GM19397 (cell line): ENCODE measurements around the gene ERGIC1.
"Not testable (repeated sequence)": the region's sequence is repeated elsewhere in the genome, so short reads cannot be mapped to it uniquely, and the experiment has no call there.

ENCODE experiments used
- ATAC-seq: cut with Tn5 transposase; IDR thresholded peaks from one replicate; pipeline ENCODE4 v1.9.1; 2021; ENCODE audit warnings: mild to moderate bottlenecking, moderate library complexity; ENCODE audit not compliant: unreplicated experiment

ERGIC1 gene

DNA sequence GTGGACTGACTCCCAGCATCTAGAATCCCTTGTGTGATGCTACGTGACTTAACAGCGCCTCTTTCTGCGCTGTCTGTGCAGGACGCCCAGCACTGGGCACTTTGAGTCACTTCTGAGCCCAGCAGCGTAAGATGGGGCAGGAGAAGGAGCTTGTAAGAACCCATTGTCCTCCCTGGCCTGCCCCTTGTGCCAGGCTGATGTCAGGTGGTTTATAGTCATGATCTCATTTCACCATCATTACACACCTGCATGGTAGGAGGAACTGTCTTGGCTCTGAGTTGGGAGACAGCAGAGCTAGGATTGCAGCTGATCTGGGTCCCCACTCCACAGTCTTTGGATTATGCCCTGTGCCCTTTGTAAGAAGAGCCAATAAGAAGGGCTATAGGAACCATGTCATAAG lies 12.2 kb downstream of the ERGIC1 start:
- ATAC-seq, result no peak

DNA sequence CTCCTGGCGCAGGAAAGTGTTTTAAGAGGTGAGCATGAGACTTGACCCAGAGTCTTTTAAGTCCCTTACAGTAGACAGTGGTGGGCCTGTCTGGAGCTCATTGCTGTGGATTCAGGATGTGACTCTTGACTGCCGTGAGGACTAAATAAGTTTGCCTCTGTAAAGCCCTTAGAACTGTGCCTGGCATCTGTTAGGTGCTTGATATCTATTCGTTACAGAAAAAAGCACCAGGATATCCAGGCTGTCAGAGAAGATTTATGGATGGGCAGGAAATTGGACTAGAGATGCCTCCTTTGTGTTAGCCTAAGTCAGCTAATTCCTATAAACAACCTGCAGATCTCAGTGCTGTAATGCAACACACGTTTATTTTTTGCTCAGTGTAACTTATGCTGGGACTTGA lies 12.6 kb downstream of the ERGIC1 start:
- no peak for ATAC-seq

DNA sequence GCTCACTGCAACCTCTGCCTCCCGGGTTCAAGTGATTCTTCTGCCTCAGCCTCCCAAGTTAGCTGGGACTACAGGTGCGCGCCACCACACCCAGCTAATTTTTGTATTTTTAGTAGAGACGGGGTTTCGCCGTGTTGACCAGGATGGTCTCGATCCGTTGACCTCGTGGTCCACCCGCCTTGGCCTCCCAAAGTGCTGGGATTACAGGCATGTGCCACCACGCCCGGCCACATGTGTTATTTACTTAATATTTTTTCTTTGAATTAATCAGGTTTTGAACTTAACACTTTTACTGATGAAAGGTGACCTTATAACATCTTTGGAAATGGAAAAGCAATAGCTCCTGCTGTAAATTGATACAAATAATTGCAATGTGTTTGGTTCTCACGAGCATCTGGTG lies 13.5 kb downstream of the ERGIC1 start:
- not testable (repeated sequence) for ATAC-seq

DNA sequence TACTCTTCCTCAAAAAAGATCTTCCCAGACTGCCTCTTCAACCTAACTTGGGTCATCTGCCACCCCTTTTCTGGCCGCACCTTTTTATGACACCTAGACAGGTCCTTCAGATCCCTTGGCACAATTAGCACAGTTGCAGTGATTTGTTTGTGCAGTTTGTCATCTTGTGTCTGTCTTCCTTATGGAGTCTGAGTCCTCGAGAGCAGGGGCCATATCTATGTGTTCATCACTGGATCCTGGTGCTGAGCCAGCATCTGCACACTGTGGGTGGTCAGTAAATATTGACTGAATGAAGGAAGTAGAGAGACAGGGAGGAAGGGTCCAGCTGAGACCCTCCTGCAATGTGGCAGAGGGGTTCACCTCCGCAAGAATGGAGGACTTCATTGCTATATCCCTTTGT lies 14.4 kb downstream of the ERGIC1 start:
- ATAC-seq, result no peak

DNA sequence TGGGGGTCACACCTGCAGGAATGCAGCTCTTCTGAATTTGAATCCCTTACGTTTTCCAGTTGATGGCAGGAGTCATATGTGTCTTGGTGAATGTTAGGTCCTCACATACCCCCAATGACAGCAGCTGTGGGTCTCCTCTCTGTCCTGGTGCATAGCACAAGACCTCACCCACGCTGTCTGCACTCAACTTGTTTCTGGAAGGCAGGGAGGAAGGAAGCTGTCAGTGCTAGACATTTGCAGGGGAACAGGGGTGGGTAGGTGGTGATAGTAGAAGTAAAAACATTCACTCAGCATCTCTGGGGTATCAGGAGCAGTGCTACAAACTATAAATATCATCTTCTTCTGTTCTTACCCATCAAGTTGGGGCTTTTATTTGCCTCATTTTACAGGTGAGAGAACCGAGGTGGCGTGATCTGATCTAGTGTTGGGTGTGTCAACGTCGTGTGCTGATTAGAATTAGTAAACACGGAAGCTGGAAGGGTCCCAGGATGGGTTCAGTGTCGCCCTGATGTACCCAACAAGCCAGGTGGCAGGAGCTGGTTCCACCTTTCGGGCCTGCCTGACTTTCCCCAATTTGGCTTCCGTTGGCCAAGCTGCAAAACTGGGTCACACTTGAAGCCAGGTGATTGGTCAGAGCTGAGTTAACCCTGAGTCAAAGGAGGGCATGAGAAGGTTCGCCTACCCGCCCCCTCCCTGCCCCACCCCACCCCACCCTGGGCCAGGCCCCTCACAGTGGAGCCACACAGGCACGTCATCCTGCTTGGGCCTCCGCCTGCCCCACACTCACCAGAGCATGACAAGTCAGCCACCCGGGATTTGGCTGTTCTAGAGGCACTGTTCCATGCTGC lies 15.8 kb downstream of the ERGIC1 start:
- ATAC-seq, result peak; percentile 57

DNA sequence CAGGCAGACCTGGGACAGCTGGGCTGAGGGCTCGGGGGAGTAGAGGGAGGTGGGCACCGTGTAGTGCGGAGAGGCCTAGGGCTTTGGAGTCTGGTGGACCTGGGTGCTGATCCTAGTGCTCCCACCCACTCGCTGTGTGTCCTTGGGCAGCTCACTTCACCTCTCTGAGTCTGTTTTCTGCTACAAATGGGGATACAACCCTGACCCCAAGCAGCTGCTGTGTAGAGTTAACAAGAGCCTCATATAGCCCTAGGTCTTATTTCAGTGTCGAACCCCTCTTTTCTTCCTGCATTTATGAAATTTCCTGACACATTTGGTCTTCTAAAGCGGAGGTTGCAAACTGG lies 16.4 kb downstream of the ERGIC1 start:
- no peak for ATAC-seq

DNA sequence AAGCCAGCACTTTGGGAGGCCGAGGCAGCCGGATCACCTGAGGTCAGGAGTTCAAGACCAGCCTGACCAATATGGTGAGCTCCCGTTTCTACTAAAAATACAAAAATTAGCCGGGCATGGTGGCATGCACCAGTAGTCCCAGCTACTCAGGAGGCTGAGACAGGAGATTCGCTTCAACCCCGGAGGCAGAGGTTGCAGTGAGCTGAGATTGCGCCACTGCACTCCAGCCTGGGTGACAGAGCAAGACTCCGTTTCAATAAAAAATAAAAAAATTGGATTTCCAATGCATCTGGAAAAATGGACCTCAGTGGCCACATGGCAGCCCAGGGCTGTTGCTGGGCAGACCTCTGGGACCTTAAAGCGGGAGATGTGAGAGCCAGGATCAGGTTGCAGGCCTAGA lies 17.2 kb downstream of the ERGIC1 start:
- not testable (repeated sequence) for ATAC-seq

DNA sequence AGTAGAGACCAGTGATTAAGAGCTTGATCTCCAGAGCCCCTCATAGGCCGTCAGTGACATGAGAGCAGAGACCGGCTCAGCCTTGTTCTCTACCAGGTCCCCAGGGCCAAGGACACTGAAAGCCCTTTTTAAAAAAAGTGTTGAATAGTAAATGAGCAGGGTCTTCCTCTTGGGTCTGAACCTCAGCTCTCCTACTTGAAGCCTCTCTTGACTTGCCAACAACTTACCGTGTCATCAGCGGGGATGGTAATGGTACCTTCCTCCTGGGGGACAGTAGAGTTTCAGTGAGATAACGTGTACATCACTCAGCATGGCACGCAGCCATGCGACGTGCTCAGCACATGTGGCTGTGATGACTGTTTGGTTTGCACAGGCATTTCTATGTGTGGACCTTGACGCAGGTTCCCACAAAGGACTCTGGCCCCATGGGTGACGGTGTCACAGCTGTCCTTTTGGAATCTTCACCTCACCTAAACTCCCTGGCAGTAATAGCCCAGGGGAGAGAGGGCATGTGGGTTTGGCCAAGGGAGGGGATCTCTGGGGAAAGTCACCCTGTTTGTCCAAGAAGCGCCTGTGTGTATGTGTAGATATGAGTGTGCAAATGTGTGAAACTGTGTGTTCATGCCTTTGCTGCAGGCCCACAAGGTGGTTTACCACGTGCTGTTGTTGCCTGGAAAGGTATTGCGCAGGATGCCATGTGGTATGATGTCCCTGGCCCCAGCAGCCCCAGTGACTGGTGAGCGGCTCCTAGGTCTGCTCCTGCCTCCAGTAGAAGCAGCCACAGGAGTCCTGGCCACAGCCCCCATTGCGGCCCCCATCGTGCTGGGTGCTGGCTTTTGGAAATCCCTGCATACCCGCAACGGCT lies 18.7 kb downstream of the ERGIC1 start:
- ATAC-seq, result no peak

DNA sequence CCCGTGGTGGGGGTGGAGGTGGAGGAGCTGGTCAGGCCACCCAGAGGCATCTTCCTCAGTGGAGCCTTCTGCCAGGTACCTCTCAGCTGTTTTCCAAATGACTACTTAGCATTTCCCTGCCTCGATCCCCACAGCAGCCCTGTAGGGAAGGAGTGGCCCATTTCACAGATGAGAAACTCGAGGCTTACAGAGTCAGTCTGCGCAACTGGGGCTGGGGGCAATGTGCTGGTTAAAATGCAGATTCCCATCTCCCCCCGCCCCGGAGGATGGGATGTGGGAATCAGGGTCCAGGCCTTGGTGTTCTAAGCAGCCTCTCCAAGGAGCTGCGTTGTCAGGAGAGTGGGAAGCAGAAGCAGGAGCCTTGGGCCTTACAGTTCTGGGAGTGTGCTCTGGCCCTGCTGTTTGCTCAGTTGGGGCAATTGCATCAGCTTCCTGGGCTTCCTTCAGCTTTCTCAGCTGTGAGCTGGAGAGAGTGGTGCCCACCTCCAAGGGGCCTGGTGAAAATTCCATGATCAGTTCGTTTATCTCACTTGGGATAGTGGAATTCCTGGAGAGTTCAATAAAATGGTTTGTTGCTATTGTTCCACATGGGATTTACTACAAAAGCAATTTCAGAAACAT lies 19.4 kb downstream of the ERGIC1 start:
- no peak for ATAC-seq

DNA sequence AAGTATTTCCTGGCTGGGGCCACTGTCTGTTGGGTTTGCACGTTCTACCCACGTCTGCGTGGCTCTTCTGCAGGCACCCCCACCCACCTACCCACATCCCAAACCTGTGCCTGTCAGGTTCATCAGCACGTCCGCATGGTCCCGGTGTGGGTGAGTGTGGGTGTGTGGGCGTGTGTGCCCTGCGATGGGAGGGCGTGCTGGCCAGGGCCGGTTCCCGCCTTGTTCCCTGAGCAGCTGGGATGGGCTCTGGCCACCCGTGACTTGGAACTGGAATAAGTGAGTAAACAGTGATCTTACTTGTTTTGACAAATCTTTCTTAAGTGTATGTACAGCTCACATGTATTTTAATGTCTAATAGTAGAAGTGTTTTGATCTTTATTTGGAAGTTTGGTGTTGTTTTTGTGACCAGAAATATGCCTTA lies 20.4 kb downstream of the ERGIC1 start:
- ATAC-seq, result no peak

DNA sequence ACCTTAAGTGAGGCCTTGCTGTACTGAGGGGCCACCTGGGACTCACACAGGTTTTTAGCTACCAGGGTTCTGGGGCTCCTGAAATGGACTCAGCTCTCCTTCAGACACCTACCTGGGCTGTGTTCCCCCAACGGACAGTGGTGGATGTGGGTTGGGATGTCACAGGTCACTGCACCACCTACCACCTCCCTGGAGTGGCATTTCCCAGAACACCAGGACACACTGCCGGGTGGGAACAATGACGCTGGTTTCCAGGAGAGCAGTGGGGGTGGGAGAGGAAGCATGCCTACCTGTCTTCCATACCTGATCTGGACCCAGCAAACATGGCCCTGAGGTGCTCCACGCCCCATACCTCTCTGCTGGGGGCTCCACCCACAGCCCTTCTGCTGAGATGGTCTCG lies 20.9 kb downstream of the ERGIC1 start:
- ATAC-seq, result no peak

DNA sequence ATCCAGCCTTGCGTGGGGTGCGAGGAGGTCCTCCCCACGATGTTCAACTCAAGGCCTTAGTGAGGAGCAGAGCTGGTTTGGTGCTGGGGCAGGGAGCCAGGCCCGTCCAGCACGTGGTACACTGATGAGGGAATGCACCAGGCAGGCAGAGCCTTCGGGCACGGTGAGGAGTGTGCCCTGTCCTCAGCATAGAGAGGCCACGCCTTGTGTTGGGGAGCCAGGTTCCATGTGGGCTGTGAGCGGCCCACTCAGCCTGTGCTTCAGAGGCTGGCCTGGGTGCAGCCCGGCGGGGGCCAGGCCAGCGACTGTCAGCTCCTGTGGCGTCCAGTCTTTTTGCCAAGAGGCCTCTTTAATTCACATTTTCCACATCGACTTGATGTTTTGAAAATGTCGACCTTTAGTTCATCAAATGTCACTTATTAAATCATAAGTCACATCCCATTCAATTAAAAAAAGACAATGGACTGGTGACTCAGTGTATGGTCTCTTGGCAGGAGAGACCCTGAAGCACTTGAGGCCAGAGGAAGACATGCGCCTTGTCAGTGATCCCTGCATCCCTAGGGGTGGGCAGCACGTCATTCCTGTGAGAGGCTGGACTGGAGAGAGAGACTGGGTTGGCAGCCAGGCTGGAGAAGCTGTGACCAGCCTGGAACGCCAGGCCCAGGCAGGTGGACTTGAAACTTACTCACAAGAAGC lies 21.7 kb downstream of the ERGIC1 start:
- ATAC-seq, result no peak

DNA sequence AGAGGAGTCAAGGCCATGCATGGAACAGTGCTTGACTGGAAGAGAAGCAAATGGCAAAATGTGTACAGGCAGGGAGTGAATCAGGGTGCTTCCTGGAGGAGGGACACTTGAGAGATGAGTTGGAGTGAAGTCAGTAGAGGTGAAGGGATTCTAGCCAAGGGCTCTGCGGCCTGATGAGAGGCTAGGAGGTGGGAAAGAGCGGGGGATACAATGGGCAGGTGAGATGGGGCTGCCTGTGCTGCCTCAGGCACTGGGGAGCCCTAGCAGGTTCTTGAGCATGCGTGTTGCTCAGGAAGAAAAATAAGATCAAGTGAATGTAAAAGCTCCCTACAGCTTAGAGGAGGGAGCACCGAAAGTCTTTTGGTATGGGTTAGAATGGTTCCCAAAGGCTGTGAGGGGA lies 22.3 kb downstream of the ERGIC1 start:
- no peak for ATAC-seq

DNA sequence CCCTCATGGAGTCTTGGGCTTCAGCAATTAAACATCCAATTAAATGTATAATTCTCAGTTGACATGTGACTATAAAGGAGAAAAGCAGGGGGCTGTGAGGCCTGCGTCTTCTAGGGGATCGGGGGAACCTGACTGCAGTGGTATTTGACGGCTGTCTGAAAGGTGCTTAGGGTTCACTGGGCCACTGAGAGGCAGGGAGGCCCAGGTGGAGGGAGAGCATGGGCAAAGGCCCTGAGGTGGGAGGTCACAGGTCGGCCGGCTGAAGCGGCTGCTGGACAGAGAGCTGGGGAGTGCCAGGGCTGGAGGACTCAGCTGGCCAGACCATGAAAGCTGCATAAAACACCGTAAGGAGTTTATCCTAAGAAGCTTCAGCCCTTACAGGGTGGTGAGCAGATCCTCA lies 23.9 kb downstream of the ERGIC1 start:
- ATAC-seq, result no peak

DNA sequence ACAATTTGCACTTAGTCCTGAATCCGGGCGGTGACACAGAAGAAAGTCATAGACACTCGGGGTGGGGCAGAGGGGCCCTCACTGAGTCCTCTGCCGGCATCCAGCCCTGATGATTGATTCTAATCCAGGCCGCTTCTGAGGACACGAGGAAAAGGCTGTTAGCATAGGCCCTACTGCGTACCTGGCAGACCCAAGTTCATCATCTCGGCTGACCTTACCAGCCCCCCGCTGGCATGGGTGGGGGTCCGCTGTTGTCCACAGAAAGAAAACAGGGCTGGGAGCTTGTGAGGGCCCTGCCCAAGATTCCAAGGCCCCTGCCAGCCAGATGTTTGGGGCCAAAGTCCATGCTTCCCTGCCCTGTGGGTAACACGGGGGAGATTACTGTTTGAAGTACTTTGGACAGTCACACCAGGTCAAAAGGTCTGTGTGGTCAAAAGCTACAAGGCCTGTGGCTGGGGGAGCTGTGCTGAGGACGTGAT lies 24.5 kb downstream of the ERGIC1 start:
- no peak for ATAC-seq

DNA sequence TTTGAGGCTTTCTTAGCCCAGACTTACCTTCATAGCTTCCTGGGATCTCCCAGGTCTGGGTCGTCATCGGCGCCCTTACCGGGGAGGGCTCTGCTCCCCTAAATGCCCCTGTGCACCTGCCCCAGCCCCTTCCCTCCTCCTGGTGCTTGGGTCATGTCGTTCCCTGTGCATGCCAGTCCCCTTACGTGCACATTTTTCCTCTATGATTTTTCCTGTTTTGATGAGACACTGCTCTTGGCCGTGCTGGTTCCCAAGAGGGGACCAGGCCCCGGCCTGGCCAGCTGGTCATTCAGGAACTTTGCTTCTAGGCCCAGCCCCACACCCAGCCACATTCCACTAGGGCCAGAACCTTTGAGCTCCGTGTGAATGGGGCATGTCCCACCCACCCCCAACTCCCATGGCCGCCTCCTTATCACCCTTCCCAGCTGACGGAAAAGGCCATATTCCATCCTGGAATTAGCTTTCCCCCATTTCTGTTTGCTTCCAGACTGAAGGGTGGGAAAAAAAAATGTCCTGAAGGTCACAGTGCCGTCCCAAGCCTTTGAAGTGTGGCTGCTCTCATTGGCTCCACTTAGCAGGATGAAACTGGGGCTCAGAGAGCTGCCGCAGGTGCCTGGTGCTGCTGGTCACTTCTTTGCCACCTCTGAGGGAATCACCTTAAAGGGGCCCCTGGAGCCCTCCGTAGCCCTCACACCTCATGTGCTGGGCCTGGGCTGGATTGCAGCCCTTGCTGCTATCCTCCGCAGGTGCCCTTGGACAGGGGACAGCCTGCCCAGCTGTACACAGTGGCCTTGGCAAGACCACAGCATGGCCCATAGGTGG lies 25.1 kb downstream of the ERGIC1 start:
- no peak for ATAC-seq

DNA sequence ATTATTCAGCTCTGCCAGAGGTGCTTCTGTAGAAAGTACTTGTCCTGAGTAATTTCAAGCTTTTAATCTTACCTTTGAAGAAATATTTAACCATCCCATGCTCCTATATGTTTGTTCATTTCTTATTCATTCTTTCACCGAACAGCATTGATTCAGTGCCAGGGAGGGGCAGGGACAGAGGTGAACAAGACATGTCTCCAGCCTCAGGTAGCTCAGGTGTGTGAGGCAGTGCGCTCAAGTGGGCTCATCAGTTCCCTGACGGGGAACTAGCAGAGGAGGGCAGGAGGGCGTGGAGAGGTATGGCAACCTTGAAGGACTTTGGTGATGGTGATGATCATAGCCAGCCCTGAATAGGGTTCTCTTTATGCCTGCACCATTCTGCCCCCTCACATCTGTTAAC lies 25.9 kb downstream of the ERGIC1 start:
- ATAC-seq, result no peak

DNA sequence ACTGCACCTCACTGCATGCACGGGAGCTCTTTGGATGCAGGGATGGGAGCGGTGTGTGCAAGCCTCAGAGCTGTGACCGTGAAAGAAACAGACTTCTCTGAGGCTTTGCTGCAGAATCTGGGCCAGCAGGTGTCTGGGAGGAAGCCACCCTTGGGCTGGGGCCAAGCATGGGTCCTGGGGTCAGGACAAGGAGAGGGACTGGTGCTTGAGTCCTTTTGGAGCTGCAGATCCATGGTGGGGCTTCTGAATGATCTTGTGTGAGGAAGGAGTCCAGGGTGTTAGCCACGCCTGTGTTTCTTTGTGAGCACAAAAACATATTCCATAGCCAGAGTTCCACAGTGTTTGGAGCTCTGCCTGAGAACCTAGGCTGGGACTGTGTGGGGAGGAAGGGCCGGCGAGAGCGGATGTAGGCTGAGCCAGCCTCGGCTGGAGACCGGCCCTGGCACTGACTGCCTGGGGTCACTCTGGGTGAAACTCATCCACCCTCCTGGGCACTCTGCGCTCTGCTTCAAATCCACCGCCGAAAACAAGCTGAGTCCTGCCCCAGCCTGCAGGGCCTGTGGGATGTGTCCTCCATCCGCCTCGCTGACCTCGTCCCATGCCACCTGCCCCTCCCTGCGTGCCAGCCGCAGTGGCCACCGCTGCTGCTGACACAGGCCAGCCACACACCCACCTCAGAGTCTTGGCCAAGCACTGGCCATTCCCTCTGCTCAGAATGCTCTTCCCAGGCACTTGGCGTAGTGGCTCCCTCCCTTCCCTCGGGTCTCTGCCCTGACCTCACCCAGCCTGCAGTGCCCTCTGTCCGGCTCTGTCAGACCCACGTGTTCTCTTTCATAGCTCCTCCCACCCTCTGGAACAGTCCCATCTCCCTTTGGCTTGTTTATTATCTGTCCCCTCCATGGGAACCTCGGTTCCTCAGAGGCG lies 26.7 kb downstream of the ERGIC1 start:
- no peak for ATAC-seq

DNA sequence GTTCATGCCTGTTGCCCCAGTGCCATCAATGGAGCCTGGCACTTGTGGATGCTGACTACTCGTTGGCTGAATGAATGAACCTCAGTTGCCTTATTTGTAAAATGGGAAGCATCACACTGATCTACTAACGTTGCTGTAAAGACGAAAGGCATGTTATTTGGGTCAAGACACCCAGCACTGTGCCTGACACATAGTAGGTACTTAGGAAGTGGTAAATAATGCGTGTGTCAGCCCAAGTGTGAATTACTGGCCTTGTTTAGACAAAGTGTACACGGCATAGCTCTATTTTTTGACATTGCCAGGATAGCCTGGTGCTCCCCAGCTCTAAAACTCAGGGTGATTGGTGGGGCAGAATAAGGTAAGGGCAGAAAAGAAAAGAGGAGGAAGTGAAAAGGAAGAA lies 27.4 kb downstream of the ERGIC1 start:
- ATAC-seq, result no peak
